AG09309 (cell line): ENCODE data around the gene C5.
A peak's percentile ranks its signal among the peaks of the same experiment; 100 is the strongest.

ENCODE experiments used
- DNase-seq: peaks from one replicate; pipeline ENCODE4 v3.0.0-alpha.2; 2010; ENCODE audit warnings: low read depth
- H3K4me3 ChIP-seq: 2 replicates; pipeline ENCODE4 v1.5.1; 2011; ENCODE audit warnings: mild to moderate bottlenecking, low read depth, low read length, moderate library complexity; ENCODE audit not compliant: control insufficient read depth
- TF ChIP-seq, protein P1 (sequence below): IDR thresholded peaks from 2 replicates; pipeline ENCODE4 v1.5.1; 2011; ENCODE audit warnings: mild to moderate bottlenecking, low read depth, low read length, inconsistent platforms; ENCODE audit not compliant: insufficient read depth, control insufficient read depth; ENCODE audit errors: missing control alignments

Gene C5

DNA sequence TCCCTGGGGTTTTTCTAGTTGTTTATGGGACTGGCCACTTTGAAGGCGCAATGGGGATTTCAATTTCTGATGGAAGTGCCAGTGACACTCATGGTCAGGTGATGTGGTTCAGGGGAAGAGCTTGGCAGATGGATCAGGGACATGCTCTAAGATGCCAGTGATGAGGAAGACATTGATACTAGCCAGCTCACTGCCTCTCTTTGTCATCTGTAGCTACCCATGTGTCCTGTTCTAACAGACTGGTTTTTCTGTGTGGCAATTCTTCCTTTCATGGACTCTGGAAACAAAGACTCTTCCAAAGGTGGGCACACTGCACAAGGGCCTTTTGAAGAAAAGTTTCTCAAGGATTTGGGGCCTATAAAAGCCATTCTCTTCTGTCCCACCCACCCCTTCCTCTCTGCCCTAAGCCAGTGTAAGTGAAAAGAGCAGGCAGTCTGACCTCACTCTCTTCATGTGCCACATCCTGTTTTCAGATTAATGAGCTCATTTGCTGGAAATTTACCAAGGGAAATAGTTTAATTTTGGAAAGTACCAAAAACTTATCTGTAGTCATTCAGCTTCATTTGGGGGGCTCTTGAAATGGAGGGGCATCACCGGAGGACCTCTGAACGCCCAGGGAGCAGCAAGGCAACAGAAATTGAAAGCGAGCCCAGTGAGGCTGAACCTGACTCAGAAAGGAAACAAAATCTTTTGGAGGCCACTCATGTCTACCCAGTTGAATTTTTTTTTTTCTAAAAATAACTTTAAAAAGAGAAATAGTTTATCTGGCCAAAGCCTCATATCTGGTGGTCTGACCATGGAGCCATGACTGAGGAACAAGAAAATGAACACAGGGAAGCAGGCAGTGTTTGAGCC is 118.6 kb downstream of the C5 start:
- no peak overlapping the region for H3K4me3 ChIP-seq
- TF ChIP-seq, protein P1, sequence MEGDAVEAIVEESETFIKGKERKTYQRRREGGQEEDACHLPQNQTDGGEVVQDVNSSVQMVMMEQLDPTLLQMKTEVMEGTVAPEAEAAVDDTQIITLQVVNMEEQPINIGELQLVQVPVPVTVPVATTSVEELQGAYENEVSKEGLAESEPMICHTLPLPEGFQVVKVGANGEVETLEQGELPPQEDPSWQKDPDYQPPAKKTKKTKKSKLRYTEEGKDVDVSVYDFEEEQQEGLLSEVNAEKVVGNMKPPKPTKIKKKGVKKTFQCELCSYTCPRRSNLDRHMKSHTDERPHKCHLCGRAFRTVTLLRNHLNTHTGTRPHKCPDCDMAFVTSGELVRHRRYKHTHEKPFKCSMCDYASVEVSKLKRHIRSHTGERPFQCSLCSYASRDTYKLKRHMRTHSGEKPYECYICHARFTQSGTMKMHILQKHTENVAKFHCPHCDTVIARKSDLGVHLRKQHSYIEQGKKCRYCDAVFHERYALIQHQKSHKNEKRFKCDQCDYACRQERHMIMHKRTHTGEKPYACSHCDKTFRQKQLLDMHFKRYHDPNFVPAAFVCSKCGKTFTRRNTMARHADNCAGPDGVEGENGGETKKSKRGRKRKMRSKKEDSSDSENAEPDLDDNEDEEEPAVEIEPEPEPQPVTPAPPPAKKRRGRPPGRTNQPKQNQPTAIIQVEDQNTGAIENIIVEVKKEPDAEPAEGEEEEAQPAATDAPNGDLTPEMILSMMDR, result no peak
- DNase-seq, result no peak

DNA sequence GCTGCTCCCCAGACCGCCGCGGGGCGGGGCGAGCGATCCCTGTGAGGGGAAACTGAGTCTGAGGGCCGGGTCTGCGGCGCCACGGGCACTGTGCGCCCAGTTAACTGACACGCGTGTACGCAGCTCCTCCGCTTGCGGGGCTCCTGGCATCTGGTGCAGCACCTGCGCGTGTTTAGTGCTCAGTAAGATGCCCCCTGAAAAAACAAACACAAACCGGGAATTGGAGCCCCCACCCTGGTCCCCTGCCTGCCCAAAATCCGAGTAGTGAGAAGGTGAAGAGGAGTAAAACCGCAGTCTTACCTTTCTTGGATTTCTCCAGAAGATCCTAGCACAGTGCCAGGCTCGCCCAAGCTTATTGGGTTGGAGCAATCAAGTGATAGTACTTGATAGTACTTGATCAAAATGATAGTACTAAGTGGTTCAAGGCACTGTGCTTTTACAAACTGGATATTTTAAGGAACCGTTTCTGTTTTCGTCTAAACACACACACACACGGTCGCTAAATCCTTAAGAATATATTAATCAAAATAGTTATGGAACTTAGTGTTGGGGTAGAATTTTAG is 120.8 kb downstream of the C5 start:
- TF ChIP-seq, protein P1, result no peak
- no peak for DNase-seq
- peak overlapping the region; percentile 46 for H3K4me3 ChIP-seq

DNA sequence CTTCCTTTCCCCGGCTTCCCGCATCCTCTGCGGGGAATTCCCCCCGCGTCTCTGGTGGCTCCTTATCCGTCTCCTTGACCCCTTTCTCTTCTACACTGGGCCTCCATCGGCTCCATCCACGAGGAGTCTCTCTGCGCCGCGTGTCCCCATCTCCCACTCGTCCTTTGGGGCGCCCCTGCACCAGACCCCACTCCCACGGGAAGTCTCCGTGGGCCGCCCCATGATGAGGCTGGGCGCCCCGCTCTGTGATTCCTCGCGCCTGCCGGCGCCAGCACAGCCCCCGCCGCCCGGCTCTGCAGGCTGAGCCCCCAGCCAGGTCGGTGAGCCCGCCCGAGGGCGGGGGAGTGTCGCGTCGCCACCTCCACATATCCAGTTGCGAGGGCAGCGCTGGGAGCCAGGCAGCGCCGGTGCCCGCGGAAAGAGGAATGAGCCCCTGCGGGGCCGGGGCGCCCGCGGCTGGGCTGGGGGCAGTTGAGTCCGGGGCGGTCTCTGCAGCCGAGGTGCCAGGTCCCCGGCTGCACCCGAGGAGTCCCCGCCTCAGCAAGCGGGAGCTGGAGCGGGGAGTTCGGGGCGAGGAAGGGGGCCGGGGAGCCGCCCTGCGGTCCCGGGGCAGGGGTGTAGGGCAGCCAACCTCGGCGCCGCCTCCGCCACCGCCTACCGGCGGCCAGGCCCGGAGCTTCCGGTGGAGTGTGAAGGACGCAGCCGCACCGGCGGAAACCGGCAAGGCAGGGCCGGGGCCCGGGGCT is 121.4 kb downstream of the C5 start:
- no peak for DNase-seq
- H3K4me3 ChIP-seq, result peak overlapping the region; percentile 46
- TF ChIP-seq, protein P1, result no peak

DNA sequence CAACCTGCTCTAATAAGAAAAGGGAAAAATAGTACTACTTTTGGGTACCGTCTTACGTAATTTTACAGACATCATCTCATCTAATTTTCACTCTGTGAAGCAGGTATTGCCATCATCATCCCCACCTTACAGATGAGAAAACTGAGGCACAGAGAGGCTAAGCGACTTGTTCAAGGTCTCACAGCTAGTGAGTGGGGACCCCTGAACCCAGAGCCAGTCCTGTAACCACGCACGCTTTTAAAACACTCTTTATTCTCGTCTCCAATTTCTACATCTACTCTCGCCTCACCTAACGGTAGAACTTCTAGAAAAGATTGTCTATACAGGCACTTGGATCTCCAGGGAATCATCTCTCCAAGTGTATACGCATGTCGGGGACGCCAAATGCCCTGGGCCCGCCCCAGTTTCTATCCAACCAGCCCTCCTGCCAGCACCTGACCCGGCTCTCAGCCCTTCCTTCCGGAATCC is 122.0 kb downstream of the C5 start:
- TF ChIP-seq, protein P1, result no peak
- H3K4me3 ChIP-seq, result no peak overlapping the region; the same call in 1 of the 2 replicates
- no peak for DNase-seq

DNA sequence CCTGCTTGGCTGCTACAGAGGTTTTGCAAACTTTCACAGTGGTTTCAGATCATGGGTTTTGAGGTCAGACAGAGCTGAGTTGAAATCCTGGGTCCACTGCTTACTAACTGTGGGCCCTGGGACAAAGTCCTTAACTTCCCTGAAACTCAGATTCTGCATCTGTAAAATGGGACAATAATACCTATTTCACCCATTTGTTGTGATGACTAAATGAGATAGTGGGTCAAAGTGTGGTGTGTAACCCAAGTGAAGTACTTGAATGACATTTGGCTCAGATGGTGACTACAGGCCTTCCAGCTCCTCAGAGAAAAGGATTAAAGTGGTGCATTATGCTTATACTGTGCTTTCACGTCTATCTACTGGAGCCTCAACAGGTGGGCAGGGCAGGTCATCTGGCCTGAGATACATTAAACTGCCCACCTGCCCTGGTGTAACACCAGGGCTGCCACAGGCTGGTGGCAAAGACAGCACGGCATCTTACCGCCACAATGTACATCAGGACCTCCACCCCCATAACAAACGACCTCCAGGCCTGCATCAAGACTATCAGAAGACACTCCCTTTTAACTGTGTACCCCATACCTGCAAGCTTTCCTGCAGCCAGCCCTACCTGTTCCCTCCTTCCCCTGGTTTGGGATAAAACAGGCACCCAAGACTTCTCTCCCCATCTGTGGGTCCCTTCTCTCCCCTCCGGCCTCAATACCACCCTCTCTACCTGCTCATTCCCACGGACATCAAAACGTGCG is 122.6 kb downstream of the C5 start:
- DNase-seq, result no peak
- no peak overlapping the region for H3K4me3 ChIP-seq
- TF ChIP-seq, protein P1, result no peak

DNA sequence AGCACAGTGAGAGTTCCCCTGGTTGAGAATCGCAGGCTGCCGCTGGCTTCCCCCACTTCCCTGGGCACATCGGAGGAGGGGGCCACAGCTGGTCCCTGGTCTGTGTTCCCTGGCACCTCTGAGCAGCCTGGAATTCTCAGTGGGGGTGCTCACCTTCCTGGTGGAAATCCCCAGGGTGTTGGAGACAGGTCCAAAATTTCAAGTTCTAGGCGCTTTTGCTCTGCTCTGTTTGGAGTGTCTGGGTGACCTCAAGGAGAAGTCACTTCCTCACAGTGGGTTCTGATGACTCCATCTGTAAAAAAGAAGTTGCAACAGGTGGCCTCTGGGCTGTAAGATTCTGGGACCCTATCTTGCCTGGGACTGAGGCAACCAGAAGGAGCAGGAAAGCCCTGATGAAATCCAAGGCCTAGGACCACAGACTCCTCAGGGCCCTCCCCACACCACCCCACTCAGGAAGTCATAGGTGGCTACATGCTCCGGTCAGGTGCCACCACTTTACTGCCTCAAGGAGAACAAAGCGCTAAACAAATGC is 123.6 kb downstream of the C5 start, which contains the start of gene TRAF1:
TSS of gene TRAF1 (minus strand) at position 400 of the 532 bp plus-strand sequence. CDS start 721 bp downstream, outside the sequence.
- no peak within 1 kb of the TSS for H3K4me3 ChIP-seq
- TF ChIP-seq, protein P1, result no peak
- no peak for DNase-seq
